HG03097 (cell line): Measurements from ENCODE around the gene KRT39.
"Not testable (repeated sequence)": the region's sequence is repeated elsewhere in the genome, so short reads cannot be mapped to it uniquely, and the experiment has no call there.

Experiments
- ATAC-seq: cut with Tn5 transposase; IDR thresholded peaks from one replicate; pipeline ENCODE4 v1.9.1; 2021; ENCODE audit not compliant: unreplicated experiment, low FRiP score

Gene KRT39

DNA sequence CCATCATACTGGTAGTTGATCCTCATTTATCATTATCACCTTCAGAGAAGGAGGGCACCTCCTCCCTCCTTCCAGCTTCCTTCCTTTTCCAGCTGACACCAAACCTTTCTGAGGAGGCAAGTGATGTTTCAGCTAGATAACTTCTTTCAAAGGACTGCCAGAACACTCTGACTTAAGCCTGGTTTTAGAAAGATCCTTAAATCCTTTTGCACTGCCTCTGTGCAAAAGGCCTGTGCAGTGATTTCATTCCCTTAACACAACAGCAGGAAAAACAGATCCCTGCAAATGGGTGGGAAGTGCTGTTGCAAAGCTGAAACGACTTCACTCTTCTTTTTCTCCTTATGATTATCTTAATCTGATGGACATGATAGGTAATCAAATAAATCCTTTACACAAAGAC, 22.2 kb downstream of the KRT39 start:
- no peak for ATAC-seq

DNA sequence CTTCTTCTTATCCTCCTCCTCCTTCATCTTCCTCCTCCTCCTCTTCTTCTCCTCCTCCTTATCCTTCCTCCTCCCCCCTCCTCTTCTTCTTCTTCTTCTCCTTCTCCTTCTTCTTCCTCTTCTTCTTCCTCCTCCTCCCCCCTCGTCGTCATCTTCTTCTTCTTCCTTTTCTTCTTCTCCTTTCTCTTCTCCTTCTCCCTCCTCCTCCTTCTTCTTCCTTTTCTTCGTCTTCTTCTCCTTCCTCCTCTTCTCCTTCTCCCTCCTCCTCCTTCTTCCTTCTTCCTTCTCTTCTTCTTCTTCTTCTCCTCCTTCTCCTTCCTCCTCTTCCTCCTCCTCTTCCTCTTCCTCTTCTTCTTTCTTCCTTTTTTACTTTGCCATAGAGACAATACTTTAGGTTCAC, 24.2 kb downstream of the KRT39 start:
- ATAC-seq = no peak

DNA sequence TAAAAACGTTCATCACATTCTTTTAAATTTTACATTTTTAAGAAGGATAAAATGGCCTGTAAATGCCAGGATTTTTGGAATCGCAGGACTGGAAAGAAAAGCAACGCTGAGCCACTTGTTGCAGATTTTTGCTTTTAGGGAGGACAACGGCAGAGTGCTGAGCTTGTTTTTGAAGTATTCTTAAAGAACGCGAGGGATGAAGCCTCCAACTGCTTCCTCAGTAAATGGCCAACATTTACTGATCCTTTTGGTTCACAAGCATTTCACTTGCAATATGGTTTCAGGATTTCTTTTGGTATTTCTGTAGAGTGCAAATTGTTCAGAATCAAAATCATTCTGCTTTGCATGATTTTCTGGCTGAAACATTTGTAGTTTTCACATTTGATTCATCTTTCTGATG, 26.5 kb downstream of the KRT39 start:
- no peak for ATAC-seq

DNA sequence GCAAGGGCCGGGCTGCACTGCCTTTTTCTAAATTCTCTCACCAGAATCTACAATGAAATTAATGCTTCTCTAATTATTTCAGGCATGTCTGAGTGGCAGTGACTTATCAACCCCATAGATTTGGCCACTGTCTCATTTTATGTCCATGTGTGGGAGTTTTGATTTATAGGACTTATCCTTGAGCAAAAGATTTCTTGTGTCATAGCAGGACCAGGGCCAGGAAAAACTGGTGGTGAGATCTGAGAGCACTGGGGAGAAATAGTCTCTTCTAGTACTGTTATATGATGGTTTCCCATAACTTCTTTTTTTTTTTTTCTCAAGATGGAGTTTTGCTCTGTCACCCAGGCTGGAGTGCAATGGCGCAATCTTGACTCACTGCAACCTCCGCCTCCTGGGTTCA, 27.8 kb downstream of the KRT39 start:
- no peak for ATAC-seq

DNA sequence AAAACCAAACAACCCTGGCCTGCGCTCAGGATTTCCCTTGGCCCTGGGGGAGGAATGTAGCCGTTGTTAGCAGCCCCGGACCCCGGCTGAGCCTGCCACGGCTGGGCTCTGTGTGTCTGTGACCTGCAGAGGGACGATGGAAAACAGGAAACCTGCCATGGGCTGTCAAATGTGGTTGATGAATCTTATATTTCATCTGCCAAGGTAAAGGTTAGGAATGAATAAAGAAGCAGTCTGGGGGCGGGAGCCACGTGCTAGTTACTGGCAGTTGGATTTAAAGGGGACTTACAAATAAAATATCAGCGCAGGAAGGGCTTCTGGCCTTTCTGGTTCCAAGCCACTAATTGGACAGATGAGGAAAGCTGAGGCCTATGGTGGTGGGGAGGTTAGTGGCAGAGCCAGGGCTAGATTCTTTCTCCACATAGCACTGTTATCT, 29.3 kb downstream of the KRT39 start, which contains the start of gene KRT23:
TSS of gene KRT23 (minus strand) at position 263 of the 436 bp plus-strand sequence. CDS start 1,043 bp downstream, outside the sequence.
- no peak for ATAC-seq

DNA sequence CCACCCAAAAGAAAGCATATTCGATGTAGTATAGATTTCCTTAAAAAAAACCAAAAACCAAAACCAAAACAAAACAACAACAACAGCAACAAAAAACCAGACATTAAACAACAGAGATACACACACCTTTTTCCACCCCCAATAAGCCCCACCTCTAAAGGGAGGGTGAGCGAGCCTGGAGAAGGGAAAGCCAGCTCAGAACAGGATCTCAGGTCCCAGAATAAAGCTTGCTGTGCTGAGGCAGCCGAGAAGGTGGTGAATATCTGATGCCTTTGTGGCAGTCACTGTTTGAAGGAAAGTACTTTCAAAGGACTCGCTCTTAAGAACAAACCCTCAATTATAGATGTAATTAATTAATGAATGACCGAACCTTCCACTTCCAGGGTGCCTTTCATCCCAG, 29.8 kb downstream of the KRT39 start:
- ATAC-seq = no peak

DNA sequence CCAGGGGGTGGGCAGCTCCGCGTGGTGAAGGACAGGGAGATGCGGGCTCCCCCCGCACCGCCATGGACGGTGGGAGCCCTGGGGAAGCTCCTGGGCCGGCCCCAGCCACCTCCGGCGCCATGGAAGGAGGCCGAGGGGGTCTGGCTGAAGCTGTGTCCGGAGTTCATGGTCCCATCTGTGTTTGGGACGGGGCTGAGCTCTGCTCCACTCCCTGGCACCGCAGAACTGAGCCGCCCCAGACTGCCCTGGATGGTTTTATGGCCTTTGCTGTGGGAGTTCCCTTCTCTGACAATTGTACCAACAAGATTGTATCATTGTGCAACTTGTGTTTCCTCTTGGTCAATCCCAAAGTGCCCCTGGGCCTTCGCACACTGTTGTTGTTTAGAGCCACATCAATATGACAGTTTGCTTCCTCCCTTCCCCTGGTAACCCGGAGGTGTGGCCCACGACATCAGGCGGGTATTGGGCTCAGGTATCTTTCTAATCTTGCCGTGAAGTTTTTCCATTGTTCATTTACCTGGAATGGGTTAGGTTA, 30.2 kb downstream of the KRT39 start:
- no peak for ATAC-seq

DNA sequence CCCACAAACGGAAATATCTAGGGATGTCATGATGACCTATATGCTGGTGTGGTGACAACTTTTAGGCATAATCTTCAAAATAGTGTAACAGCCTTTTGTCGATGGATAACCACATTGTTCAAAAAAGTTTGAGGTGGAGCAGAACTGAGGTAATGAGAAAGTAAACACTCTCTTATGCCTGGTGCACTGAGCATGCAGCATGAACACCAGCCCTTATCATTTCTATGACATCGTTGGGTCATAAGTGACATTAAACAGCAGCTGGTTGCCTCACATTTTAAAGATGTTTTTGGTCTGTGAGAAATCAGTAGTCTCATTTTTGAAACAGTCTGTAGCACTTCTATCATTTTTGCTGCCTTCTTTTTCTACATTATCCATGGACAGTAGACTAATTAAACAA, 31.1 kb downstream of the KRT39 start:
- ATAC-seq = no peak

DNA sequence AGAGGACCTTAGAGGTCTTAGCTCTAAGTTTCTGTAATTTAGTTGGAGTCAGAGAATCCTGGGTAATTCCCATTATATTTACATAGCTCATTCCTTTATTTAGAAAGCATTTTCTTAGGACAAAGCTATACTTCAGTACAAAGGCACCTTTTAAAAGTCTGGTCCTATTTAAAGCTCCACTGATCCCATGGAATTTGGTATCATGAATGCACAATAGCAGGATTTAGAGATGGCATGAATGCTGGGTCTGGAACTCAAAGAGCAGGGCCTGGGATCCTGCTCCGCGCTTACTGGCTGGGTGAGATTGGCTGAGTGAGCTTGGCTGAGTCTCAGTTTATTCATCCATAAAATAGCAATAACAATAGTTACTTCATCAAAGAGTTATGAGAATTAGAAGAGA, 34.1 kb downstream of the KRT39 start:
- no peak for ATAC-seq

DNA sequence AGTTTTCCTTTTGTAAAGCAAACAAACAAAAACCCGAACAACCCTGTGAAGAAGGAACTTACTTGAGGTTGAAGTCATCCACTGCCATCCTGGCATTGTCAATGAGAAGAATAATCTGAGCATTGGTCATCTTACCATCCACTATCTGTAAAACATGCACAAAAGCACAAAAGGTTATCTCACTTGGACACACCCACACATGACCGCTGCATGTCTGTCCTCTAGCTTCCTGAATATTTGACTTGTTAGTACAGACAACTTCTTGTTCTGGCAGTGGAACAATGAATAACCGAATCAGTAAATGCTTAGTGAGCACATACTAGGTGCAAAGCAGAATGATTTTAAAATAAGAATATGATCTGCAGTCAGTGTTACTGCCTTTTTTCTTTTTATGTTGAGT, 35.4 kb downstream of the KRT39 start:
- ATAC-seq = no peak

DNA sequence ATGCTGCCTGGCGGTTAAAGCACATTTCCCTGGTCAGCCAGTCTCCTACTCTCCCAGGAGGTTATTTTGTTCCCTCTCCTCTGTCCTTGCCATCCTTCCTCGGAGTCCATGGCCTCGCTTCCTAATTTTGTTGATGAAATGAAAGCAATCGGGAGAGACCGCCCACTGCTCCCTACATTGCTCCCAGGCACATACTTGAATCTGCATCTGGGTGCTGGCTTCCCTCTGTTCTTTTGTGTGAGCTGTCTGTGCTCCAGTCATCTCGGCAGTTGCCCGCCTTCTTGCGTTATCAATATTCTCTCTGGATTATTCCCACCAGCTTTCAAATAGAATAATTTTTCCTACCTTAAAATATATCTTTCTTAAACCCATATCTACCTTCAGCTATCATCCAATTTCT, 40.4 kb downstream of the KRT39 start:
- ATAC-seq = no peak

DNA sequence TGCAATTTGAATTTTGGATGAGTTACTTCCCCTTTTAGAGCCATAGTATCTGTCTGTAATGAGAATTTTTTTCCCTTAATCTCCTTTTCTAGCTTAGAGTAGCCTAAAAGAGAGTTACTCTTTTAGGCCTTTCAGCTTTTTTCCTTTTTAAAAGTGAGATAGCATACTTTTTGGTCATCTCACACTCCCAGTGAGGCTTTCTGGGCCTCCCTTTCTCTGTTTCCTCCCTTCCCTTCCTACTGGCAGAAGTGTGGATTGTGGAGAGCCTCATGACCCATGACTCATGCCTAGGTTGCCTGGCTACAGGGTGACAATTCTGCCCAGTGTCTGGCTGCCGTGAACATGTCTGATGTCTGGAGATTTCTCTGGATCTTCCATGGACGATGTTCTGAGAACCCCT, 44.5 kb downstream of the KRT39 start:
- ATAC-seq = no peak

DNA sequence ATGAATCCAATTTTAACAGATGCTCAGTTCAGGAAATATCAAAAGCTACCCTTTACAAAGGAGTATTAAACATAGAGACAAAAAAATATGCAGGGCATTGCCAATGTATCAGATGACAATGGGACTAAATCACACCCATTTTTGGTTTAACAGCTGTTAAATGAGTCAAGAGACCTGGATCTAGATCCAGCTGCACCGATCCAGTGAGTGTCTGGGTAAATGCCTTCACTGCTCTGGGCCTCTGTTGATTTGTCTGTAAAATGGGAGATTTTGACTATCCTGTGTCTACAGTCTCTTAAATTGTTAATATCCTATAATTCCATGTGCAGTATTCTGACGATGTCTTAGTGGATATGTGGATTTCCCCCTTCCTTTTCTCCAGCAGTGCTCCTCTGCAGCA, 45.7 kb downstream of the KRT39 start:
- no peak for ATAC-seq

DNA sequence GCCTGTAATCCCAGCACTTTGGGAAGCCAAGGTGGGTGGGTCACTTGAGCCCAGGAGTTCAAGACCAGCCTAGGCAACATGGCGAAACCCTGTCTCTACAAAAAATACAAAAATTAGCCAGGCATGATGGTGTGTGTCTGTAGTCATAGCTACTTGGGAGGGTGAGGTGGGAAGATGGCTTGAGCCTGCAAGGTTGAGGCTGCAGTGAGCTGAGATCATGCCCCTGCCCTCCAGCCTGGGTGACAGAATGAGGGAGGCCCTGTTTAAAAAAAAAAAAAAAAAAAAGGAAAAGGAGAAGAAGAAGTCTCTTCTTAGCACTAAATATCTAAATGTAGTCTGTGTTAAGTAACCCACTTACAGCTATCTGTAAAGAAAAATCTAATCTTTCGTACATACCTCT, 49.6 kb downstream of the KRT39 start:
- not testable (repeated sequence) for ATAC-seq

DNA sequence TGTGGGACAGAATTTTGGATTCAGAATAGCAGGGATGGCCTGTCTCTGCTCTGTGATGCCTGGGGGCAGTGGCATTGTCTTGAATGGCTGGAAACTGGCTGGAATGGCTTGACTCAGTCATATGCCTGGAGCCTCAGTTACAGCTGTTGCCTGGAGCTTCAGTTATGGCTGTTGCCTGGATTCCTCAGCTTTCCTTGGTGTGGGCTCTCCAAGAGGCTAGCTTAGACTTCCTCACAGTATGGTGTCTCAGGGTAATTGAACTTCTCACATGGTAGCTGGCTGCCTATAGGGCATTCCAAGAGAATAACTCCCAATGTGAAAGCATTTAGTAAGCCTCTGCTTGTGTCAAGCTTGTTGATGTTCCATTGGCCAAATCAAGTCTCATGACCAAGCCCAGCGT, 50.4 kb downstream of the KRT39 start:
- ATAC-seq = no peak

DNA sequence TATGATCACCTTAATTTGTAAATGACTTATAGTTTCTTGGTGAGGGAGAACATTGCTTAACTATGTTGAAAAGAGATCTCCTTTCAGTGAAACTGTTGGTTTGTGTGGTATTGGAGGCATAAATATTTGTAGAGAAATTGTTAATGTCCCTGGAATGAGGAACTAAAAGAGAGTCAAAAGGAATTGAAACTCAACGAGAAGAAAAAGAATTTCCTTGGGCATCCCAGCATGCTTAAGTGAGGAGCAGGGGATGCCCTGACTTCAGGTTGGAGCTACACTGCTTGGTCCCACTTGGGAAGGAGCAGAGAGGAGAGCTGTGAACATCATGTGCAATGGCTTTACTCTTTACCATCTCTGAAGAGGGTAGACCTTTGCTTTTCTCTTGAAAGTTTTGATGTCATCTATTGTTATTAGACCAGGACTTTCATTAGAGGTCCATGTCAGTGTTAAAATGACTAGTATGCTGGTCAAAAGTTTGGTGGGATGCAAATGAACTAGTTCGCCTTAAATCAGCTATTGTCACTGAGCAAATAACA, 51.0 kb downstream of the KRT39 start:
- no peak for ATAC-seq

DNA sequence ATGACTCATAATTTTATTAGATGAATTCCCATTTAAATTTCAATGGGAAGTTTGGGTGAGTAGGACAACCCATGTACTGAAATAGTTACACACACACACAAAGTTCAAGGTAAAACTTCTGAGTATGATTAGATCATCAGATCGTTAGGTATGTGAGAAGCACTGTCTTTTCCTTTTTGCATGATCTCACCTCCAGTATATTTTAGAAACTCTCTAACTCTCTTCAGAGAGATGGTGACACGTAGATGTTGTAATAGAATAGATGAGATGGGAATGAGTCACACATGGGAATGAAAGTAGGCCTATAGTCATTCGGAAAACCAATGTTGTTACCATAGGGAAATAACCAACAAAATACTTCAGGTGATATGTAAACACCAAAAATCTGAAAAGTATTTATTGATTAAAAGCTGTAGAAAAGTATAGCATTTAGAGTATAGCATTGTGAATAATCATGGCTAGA, 51.5 kb downstream of the KRT39 start:
- no peak for ATAC-seq

DNA sequence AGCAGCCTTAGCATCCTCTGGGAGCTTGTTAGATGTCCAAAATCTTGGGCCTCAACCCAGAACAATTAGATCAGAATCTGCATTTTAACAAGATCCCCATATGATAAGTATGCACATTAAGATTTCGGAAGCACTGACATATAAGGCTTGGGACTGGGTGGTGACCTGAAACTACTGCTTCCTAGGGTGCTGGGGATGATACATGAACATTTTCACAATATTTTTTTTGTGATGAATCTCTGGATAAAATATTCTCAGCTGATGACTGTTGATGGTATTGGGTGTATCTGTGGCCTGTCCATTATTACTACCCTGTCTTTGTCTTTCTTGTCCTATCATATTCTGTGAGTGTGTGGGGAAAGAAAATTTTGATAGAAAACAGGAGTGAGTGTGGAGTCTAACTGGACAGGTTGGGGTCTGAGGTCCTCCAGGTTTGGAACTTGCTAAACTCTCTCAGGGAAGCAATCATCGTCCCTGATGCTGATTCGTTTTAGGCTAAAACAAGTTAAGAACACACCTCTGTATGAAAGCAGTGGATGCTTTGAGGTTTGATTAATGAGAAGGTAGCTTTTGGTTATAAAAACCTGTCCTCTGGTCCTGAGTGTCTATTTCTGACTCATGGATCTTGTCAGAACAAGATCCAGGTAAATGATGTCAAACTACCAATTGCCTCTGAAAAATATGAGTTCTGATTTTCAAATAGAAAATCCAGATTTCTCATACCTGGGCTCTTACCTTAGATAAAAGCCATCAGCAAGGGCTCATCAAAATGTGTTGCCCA, 52.5 kb downstream of the KRT39 start:
- no peak for ATAC-seq

DNA sequence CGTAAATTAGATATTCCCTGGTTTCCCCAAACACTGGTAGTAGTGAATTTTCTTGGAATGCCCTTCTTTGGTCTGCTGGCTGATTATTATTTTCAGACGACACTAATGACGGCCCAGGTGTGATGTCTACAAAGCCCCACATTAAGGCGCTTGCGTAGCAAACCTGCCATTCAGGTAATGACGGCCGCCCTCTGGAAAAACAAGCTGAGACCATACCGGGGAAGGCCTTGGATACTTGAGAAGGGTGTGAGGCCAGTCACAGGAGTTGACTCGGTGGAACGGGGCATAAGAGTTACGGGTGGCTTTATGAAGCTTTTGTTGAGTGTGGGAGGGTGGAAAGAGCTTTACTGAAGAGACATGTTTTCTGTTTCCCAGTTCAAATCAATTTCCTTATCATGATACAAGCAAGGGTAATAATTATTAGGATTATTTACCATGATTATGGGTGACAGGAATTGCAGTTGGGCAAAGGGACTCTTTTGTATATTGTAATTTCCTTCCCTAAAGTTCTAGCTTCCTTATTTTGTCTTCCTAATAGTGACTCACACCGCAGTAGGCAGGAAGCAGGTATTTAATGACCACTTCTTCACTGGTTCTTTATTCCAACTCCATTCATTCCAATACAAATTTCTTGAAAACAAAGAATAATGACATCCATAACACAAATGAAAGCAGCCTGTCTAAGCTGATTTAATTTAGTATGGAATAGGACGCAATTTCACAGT, 54.1 kb downstream of the KRT39 start:
- no peak for ATAC-seq

DNA sequence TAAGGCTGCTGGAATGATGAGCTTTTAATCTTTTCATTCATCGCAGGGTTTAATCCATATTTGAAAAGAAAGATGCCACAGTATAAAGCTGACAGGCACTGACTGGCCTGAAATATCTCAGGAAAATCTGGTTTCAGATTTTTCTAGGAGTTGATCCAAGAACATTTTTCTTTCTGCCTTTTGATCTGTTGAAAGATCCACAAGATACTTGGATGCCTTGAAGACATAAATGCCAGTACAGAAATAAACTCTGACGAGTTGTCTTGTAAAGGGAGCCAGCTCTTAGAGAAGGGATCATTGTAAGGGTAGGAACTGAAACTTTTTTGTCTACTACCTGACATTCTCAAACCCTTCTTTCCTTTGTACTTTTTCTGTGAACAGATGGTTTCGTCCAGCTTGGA, 56.3 kb downstream of the KRT39 start:
- ATAC-seq = no peak

DNA sequence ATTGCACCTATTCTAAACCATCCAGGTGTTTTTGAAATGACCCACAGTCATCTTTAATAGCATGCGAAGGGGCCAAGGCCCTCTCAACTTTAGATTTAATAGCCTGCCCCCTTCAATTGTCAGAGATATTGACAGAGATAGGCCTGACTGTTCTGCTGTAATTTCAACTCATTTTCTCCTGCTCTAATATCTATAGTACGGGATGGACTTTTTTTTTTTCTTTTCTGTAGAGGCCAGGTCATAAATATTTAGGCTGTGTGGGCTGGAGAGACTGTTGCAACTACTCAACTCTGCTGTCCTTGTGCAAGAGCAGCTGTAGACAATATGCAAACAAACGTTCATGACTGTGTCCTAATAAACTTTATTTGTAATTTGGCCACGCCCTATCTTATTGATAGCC, 57.0 kb downstream of the KRT39 start:
- ATAC-seq = no peak
